Activated CD4-positive, alpha-beta T cell treated with anti-CD3 and anti-CD28 coated beads, Interleukin-10, Interleukin-2, amounts not matched to agents 100 ng/mL and 50 ng/mL, durations not matched to agents 16 hours and 8 hours (primary cell): ENCODE data around the gene TMEM269.

Experiments used
- DNase-seq: peaks from one replicate; pipeline ENCODE4 v3.0.0-alpha.2; 2020

TMEM269 gene

GRCh38 chr1:42784946-42785693, at the start of gene TMEM269:
TMEM269 (plus strand) TSS chr1:42784991; CDS start chr1:42789894, 4,903 bp downstream.
- DNase-seq: peak; percentile 44

- DNase-seq: no peak
Observed at GRCh38 chr1:42735056-42735455, 49.7 kb upstream of the TMEM269 start.

- no peak for DNase-seq
Observed at GRCh38 chr1:42735477-42736105, 49.2 kb upstream of the TMEM269 start.

- peak; percentile 6 for DNase-seq
Observed at GRCh38 chr1:42736152-42736551, 48.6 kb upstream of the TMEM269 start.

GRCh38 chr1:42736571-42737200, 48.1 kb upstream of the TMEM269 start:
- no peak for DNase-seq

GRCh38 chr1:42737257-42737656, 47.5 kb upstream of the TMEM269 start:
- DNase-seq: no peak

- DNase-seq: no peak
Observed at GRCh38 chr1:42737986-42738677, 46.7 kb upstream of the TMEM269 start.

GRCh38 chr1:42738678-42739226, 46.0 kb upstream of the TMEM269 start:
- no peak for DNase-seq

- no peak for DNase-seq
Observed at GRCh38 chr1:42739753-42740700, 44.8 kb upstream of the TMEM269 start, which contains the start of gene CLDN19. CLDN19 (minus strand) TSS chr1:42740236; CDS start chr1:42740063, 173 bp downstream.

- no peak for DNase-seq
Observed at GRCh38 chr1:42740851-42741580, 43.8 kb upstream of the TMEM269 start.

- DNase-seq: no peak
Observed at GRCh38 chr1:42741706-42742105, 43.1 kb upstream of the TMEM269 start.

- DNase-seq: no peak
Observed at GRCh38 chr1:42742141-42742540, 42.6 kb upstream of the TMEM269 start.

GRCh38 chr1:42742617-42743316, 42.0 kb upstream of the TMEM269 start:
- no peak for DNase-seq

GRCh38 chr1:42743317-42744147, 41.3 kb upstream of the TMEM269 start:
- DNase-seq: no peak

- no peak for DNase-seq
Observed at GRCh38 chr1:42744148-42744413, 40.7 kb upstream of the TMEM269 start.

GRCh38 chr1:42745851-42746250, 38.9 kb upstream of the TMEM269 start:
- no peak for DNase-seq

- DNase-seq: no peak
Observed at GRCh38 chr1:42746436-42747105, 38.2 kb upstream of the TMEM269 start.

GRCh38 chr1:42747125-42747524, 37.7 kb upstream of the TMEM269 start:
- peak; percentile 25 for DNase-seq

- no peak for DNase-seq
Observed at GRCh38 chr1:42748021-42748420, 36.8 kb upstream of the TMEM269 start.
